Suprapubic skin (tissue), 3 donors: Measurements from ENCODE around the gene SELE.

ENCODE experiments used
- EP300 ChIP-seq: sonication (generic); formaldehyde crosslinking; IDR thresholded peaks from one replicate; pipeline ENCODE4 v1.6.1; 2017; ENCODE audit warnings: antibody characterized with exemption
- POLR2A ChIP-seq, 2 donors: fragments of 450-650 bp; IDR thresholded peaks; one replicate each; pipeline ENCODE4 v1.6.1; 2017; ENCODE audit warnings: antibody characterized with exemption in 2 of 2, mild to moderate bottlenecking in 2 of 2, moderate library complexity in 2 of 2
- TF ChIP-seq, protein P1 (sequence below), 2 donors: fragments of 200-600 bp in 1 of 2; fragments of 450-650 bp in 1 of 2; sonication (generic) in 1 of 2; IDR thresholded peaks; one replicate each; pipeline ENCODE4 v1.5.1; 2016 to 2019; ENCODE audit warnings: antibody characterized with exemption in 2 of 2, mild to moderate bottlenecking in 1 of 2, moderate library complexity in 1 of 2

- TF ChIP-seq, protein P1, sequence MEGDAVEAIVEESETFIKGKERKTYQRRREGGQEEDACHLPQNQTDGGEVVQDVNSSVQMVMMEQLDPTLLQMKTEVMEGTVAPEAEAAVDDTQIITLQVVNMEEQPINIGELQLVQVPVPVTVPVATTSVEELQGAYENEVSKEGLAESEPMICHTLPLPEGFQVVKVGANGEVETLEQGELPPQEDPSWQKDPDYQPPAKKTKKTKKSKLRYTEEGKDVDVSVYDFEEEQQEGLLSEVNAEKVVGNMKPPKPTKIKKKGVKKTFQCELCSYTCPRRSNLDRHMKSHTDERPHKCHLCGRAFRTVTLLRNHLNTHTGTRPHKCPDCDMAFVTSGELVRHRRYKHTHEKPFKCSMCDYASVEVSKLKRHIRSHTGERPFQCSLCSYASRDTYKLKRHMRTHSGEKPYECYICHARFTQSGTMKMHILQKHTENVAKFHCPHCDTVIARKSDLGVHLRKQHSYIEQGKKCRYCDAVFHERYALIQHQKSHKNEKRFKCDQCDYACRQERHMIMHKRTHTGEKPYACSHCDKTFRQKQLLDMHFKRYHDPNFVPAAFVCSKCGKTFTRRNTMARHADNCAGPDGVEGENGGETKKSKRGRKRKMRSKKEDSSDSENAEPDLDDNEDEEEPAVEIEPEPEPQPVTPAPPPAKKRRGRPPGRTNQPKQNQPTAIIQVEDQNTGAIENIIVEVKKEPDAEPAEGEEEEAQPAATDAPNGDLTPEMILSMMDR (IDR thresholded peaks at IDR 0.05): no peak
- TF ChIP-seq EP300 (no peak), POLR2A (IDR thresholded peaks at IDR 0.05) (no peak)
These were observed 21.6 kb downstream of the SELE start for GRCh38 chr1:169712309-169712631.
